Thymus (tissue), 11 donors: ENCODE data around the gene MAGEA3. TPM values are rescaled to one million over a fixed set of nuclear protein-coding genes. Genes with fewer than 3 reads are reported as not detected.
"Not testable (repeated sequence)": the region's sequence is repeated elsewhere in the genome, so short reads cannot be mapped to it uniquely, and the experiment has no call there.

Experiments
- DNase-seq, 9 donors: peaks; one replicate each; pipeline ENCODE4 v3.0.0-alpha.2; 2013; ENCODE audit warnings: low spot score in 9 of 9, low read depth in 6 of 9, missing footprints in 1 of 9
- H3K27ac ChIP-seq, 2 donors: one replicate each; pipeline ENCODE4 v1.5.1; 2013; ENCODE audit warnings: control low read depth in 1 of 2, low read depth in 1 of 2, low read length in 1 of 2, mild to moderate bottlenecking in 1 of 2, moderate library complexity in 1 of 2
- H3K27me3 ChIP-seq, 2 donors: one replicate each; pipeline ENCODE4 v1.5.1; 2013; ENCODE audit warnings: low read length in 1 of 2; ENCODE audit not compliant: control insufficient read depth in 2 of 2, insufficient read depth in 1 of 2
- H3K36me3 ChIP-seq, 2 donors: one replicate each; pipeline ENCODE4 v1.5.1; 2013; ENCODE audit warnings: low read length in 1 of 2, mild to moderate bottlenecking in 1 of 2, moderate library complexity in 1 of 2; ENCODE audit not compliant: control insufficient read depth in 2 of 2, insufficient read depth in 2 of 2
- H3K4me1 ChIP-seq, 2 donors: one replicate each; pipeline ENCODE4 v1.5.1; 2013; ENCODE audit warnings: low read length in 2 of 2; ENCODE audit not compliant: control insufficient read depth in 2 of 2, insufficient read depth in 2 of 2
- H3K4me3 ChIP-seq, 2 donors: one replicate each; pipeline ENCODE4 v1.5.1; 2013; ENCODE audit warnings: low read length in 2 of 2, control low read depth in 1 of 2, mild to moderate bottlenecking in 1 of 2
- H3K9me3 ChIP-seq, 2 donors: one replicate each; pipeline ENCODE4 v1.5.1; 2013; ENCODE audit warnings: low read length in 1 of 2, mild to moderate bottlenecking in 1 of 2; ENCODE audit not compliant: control insufficient read depth in 2 of 2, insufficient read depth in 1 of 2
- WGBS: extraction: QIAGEN DNeasy Blood & Tissue Kit; methylation state at CpG from one replicate; pipeline ENCODE4 v1.1.7; 2013; 5-methylcytosine and 5-hydroxymethylcytosine counted together
- polyA plus RNA-seq: library from polyadenylated mRNA; stranded (reverse); fragments of 200-250 nt; gene quantifications from one replicate; pipeline ENCODE4 v1.2.3, GENCODE V29; 2013
- total RNA-seq: library from RNA; stranded (reverse); fragments of 120-200 nt; gene quantifications from one replicate; pipeline ENCODE4 v1.2.4, GENCODE V29; 2013
- donor health status: healthy.

The MAGEA3 gene
- total and polyA plus RNA-seq, 2 donors = 0.05 TPM

DNA sequence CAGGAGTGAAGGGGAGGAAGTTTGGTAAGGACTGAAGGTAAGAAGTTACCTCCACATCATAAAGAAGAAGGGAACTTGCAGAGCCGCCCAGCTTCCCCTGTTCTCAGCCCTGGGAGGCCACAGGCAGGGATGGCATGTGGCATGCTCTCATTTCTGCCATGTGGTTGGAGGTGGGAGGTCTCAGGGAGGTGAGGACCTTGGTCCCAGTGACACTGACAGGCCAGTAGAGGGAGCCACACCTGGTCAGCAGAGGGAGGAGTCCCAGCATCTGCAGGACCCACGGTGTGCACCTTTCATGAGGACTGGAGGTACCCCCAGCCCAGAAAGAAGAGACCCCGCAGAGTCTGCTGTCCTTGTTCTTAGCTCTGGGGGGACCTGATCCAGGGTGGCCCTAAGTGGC, 17.6 kb upstream of the MAGEA3 start:
- H3K4me1 ChIP-seq, H3K36me3 ChIP-seq, H3K27ac ChIP-seq, H3K4me3 ChIP-seq, H3K9me3 ChIP-seq, DNase-seq, H3K27me3 ChIP-seq: not testable (repeated sequence)
- no CpG with 5 or more reads among the region's 3 CpGs for WGBS

DNA sequence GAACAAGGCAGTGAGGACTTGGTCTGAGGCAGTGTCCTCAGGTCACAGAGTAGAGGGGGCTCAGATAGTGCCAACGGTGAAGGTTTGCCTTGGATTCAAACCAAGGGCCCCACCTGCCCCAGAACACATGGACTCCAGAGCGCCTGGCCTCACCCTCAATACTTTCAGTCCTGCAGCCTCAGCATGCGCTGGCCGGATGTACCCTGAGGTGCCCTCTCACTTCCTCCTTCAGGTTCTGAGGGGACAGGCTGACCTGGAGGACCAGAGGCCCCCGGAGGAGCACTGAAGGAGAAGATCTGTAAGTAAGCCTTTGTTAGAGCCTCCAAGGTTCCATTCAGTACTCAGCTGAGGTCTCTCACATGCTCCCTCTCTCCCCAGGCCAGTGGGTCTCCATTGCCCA, 1.8 kb downstream of the MAGEA3 start:
- H3K27ac ChIP-seq, H3K4me1 ChIP-seq, H3K4me3 ChIP-seq, H3K27me3 ChIP-seq, DNase-seq, H3K9me3 ChIP-seq, H3K36me3 ChIP-seq: not testable (repeated sequence)
- WGBS = 95% methylated on average over 4 of the region's 5 CpGs

DNA sequence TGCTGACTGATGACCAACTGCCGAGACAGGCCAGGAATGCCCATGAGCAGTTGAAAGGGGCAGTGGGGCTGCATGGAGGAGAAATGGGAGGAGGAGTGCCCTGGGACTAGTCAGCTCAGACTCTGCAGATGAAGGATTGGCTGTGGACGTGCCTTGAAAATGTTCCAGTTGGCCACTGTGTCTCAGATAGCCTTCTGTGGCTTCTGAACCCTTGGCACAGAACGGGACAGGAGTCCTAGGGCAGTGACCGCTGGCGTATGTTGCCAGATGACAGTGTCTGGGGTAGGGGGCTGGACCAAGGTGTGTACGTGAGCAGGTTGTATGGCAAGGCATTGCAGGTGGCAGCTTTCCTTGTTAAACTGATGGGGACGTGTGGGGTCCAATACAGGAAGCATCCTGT, 7.9 kb downstream of the MAGEA3 start:
- not testable (repeated sequence) for H3K36me3 ChIP-seq, H3K27me3 ChIP-seq, H3K4me1 ChIP-seq, H3K4me3 ChIP-seq, H3K27ac ChIP-seq, DNase-seq, H3K9me3 ChIP-seq
- WGBS = 91% methylated on average over 3 of the region's 7 CpGs

DNA sequence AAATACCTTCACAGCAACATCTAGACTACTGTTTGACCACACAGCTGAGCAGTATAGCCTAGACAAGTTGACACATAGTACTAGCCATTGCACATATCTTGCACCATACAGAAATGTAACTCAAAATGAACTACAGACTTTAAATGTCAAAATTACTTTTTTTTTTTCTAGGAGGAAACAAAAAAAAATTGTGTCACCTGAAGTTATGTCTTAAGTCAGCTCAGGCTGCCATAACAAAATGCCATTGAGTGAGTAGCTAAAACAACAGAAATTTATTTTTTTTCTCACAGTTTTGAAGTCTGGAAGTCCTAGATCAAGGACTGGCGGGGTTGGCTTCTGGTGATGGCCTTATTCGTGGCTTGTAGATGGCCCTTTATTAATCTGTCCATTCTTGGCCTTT, 10.6 kb downstream of the MAGEA3 start, which contains the start of gene CSAG2:
CSAG2 (minus strand) TSS at position 101 of the 400 bp plus-strand sequence. CDS start 161 bp downstream, outside the sequence.
- H3K36me3 ChIP-seq, H3K4me1 ChIP-seq, H3K27me3 ChIP-seq, H3K9me3 ChIP-seq, H3K27ac ChIP-seq, H3K4me3 ChIP-seq, DNase-seq: not testable (repeated sequence)
- no CpG with 5 or more reads among the region's 2 CpGs for WGBS

DNA sequence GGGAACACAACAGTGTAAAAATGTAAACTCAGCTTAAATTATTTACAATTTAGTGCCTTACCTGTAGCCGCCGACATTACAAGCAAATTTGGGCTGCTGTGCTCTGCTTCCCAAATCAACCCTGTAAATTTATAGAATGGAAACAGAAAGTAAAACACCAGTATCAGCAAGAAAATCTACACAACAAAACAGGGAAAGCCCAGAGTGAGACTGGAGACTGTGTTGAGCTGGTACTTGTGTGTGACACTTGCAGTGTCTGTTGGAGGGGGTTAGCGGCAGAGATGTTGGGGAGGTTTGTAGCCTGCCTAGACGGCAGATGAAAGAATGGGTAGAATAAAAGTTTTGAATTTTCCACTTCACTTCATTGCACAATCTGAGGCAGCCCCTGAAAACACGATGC, 14.6 kb downstream of the MAGEA3 start:
- H3K4me3 ChIP-seq, H3K27me3 ChIP-seq, H3K4me1 ChIP-seq, DNase-seq, H3K36me3 ChIP-seq, H3K27ac ChIP-seq, H3K9me3 ChIP-seq: not testable (repeated sequence)
- no CpG with 5 or more reads among the region's 5 CpGs for WGBS

DNA sequence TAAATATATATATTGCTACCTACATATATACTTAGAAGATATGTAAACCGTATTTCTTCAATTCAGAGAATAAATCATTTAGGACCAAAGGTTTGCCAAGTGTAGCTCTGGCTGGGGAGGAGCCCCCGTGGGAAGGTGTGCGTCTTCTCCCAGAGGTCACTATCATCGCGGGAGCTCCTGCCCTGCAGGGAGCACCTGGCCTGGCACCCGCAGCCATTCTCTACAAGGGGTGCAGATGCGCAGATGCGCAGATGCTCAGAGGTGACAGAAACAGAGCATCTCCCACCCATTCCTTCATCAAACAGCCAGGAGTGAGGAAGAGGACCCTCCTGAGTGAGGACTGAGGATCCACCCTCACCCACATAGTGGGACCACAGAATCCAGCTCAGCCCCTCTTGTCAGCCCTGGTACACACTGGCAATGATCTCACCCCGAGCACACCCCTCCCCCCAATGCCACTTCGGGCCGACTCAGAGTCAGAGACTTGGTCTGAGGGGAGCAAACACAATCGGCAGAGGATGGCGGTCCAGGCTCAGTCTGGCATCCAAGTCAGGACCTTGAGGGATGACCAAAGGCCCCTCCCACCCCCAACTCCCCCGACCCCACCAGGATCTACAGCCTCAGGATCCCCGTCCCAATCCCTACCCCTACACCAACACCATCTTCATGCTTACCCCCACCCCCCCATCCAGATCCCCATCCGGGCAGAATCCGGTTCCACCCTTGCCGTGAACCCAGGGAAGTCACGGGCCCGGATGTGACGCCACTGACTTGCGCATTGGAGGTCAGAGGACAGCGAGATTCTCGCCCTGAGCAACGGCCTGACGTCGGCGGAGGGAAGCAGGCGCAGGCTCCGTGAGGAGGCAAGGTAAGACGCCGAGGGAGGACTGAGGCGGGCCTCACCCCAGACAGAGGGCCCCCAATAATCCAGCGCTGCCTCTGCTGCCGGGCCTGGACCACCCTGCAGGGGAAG, 15.5 kb downstream of the MAGEA3 start, which contains the start of gene MAGEA2B:
MAGEA2B (plus strand) TSS at position 814 of the 973 bp plus-strand sequence. CDS start 2,479 bp downstream, outside the sequence.
- H3K36me3 ChIP-seq, DNase-seq, H3K4me1 ChIP-seq, H3K4me3 ChIP-seq, H3K27ac ChIP-seq, H3K9me3 ChIP-seq, H3K27me3 ChIP-seq: not testable (repeated sequence)
- no CpG with 5 or more reads among the region's 35 CpGs for WGBS

DNA sequence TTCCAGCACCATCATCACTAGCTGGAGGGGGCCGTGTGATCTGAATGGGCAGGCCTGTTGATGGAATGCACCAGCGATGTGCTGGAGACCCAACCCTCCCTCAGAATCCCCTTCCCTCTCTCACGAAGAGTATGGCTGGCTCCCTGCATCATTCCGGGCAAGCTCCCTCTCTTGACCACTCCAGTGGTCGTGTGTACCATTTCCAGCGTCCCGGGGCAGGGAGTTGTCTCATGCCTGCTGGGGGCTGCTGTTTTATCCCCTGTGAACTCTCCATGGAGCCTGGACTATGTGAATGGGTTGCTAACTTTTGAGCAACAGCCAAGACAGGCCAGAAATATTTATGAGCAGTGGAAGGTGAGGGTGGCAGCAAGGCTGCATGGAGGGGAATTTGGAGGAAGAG, 26.8 kb downstream of the MAGEA3 start:
- no peaks in the 10 kb centered on the region for H3K9me3 ChIP-seq
- no peaks in the 10 kb centered on the region for H3K36me3 ChIP-seq
- no peak for DNase-seq

DNA sequence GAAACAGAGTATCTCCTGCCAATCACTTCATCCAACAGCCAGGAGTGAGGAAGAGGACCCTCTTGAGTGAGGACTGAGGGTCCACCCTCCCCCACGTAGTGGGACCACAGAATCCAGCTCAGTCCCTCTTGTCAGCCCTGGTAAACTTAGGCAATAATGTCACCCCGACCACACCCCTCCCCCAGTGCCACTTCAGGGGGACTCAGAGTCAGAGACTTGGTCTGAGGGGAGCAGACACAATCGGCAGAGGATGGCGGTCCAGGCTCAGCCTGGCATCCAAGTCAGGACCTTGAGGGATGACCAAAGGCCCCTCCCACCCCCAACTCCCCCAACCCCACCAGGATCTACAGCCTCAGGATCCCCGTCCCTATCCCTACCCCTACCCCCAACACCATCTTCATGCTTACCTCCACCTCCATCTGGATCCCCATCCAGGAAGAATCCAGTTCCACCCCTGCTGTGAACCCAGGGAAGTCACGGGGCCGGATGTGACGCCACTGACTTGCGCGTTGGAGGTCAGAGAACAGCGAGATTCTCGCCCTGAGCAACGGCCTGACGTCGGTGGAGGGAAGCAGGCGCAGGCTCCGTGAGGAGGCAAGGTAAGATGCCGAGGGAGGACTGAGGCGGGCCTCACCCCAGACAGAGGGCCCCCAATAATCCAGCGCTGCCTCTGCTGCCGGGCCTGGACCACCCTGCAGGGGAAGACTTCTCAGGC, 34.8 kb downstream of the MAGEA3 start, which contains the start of the genes CSAG1 and MAGEA12:
CSAG1 (minus strand) TSS at position 461 of the 715 bp plus-strand sequence. CDS start 1,261 bp downstream, outside the sequence.
MAGEA12 (plus strand) TSS at position 497 of the 715 bp plus-strand sequence. CDS start 2,405 bp downstream, outside the sequence.
- Histone ChIP-seq H3K27me3 (no peaks in the 10 kb centered on the region), H3K9me3 (no peaks in the 10 kb centered on the region), H3K4me1 (no peaks in the 10 kb centered on the region), H3K27ac (no peak within 1 kb of the TSS), H3K36me3 (no peaks in the 10 kb centered on the region), H3K4me3 (no peak within 1 kb of the TSS)
- WGBS = 96% methylated on average over 19 of the region's 21 CpGs
- no peak for DNase-seq

More for the DNA sequence above, 26.8 kb downstream of the MAGEA3 start:
- Histone ChIP-seq H3K4me3 (no peak overlapping the region), H3K27me3 (no peaks in the 10 kb centered on the region), H3K27ac (no peak overlapping the region), H3K4me1 (no peaks in the 10 kb centered on the region)
- 83% methylated on average over 7 of the region's 7 CpGs for WGBS
